Measurements from ENCODE around the gene BIRC7. TPM values are rescaled to one million over a fixed set of nuclear protein-coding genes. Genes with fewer than 3 reads are reported as not detected.

The BIRC7 gene
- total RNA-seq, 1 donor from 2014 or later = 2.9 TPM

DNA sequence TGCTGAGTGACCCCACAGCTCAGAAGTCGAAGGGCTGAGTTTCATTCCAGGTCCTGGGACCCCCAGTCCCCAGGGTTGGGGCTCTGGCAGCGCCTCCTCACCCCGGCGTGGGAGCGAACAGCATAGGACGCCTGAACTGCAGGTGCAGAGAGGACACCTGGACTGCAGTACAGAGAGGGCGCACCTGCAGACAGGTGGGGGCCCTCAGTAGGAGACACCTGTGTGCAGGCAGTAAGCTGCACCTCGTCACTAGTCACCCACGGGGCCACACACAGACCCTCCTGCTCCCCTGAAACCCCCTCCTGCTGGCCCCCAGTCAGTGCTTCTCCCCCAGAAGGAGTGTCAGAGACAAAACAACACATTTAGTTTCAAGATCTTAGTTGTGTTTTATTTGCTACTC is 27.1 kb downstream of the BIRC7 start:
- DNase-seq (ENCODE audit: low spot score) = no peak

DNA sequence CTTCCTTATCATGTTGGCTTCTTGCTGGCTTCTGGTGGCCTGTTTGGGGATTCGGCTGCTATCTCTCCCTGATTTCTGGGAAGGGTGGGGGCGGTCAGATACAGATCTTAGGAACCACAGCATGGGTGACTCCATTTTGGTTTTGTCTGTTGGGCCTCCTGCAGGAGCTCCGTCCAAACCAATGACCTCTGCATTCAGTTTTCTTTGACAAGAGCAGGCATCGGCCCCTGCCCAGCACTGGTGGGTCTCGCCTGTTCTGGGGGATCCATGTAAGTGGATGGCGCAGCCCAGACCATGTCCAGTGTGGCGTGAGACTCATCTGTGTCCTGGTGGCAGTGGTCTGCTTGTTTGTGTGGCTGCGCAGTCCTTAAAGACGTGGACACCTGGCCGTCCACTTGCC is 28.3 kb downstream of the BIRC7 start:
- no peak for DNase-seq (ENCODE audit: low spot score)

DNA sequence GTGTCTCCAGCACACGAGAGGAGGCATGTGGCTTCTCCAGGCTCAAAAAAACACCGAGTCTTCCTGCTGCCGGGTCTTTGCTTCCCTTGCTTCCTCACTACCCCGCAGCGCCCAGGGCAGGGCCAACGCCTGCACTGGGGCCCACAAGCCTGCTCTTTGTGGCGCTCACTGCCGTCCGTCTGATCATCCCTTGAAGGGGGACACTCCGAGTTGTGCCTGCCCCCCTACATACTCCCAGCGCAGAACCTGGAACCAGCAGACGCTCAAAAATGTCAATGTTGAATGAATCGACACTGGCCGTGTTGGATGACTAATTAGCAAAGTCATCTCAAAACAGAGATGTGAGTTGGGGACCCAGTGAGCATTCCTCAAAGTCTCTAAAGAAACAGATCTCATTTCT is 28.8 kb downstream of the BIRC7 start:
- DNase-seq (ENCODE audit: low spot score) = peak; percentile 55

DNA sequence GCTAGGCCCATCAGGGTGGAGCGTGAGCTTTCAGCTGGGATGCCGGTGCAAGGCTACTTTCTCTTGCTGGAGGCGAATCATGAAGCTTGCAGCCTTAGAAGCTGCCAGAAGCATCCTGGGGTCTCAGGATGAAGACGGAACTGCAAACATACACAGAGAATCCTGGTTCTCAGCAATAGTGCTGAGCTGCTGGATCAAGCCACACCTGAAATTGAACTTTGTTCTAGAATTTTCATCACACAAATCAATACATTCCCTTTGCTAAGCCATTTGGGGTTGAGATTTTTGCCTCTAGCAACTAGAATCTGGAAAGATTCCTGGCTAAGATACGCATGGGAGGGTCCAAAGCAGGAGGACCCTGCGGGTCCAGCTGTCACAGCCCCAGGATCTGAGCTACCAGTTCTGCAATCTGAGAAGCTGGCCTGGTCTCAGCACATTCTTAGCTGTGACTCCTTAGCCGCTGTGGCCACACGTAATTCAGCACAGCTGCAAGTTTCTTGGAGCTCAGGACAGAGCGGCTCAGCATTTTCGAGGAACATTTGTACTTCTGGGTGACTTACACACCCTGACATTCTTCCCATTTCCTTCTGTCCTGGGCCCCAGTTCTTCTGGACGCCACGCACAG is 30.3 kb downstream of the BIRC7 start:
- DNase-seq (ENCODE audit: low spot score) = no peak

- DNase-seq (ENCODE audit: low spot score) = peak; percentile 78
These were observed 32.0 kb downstream of the BIRC7 start for GRCh38 chr20:63267691-63268090.

DNA sequence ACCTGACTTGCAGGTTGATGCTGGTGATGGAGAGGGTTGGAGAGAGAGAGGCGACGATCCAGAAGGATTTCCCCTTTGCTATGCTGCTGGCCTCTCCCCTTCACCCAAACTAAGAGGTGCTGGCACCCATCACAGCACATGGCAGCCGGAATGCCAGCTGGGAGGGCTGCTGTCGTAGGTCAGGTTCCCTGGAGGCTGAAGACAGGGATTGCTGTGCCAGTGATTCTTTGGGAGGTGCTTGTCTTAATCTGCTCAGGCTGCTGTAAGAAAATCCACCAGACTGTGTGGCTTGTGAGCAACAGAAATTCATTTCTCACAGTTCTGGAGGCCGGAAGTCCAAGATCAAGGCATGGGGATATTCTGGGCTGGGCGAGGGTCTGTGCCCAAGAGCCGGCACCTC is 32.6 kb downstream of the BIRC7 start:
- no peak for DNase-seq (ENCODE audit: low spot score)

DNA sequence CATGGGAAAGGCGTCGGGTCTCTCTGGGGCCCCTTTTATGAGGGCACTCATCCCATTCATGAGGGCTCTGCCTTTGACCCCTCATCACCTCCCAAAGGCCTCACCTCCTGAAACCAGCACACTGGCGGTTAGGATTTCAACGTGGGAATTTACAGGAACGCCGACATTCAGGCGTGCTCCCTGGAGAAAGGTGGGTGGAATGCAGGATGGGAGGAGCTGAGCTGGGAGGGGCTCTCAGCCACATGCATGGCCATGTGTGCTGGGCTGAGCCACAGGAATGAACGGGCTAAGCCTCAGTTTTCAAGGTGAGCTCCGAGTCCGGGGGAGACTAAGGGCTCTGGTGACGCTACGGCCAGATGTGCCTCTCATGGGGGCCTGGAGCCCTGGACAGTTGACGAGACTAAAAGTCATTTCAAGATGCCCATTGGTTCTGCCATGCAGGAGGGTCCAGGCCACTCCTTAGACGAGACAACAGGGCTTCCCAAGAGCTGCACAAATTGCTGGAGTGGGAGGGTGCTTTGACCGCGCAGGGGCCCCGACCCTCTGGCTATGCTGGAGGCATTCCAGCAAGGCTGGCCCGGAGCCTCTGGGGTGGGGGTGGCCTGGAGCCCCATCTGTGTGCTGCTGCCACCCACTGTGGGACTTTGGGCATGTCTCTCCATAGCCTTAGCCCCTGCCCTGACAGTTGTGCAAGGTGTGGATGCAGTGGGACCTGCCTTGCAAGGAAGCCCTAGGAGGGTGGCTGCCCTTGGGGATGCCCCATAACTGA is 33.1 kb downstream of the BIRC7 start:
- DNase-seq (ENCODE audit: low spot score) = no peak

- no peak for DNase-seq (ENCODE audit: low spot score)
These were observed 34.0 kb downstream of the BIRC7 start for GRCh38 chr20:63269724-63270123.

DNA sequence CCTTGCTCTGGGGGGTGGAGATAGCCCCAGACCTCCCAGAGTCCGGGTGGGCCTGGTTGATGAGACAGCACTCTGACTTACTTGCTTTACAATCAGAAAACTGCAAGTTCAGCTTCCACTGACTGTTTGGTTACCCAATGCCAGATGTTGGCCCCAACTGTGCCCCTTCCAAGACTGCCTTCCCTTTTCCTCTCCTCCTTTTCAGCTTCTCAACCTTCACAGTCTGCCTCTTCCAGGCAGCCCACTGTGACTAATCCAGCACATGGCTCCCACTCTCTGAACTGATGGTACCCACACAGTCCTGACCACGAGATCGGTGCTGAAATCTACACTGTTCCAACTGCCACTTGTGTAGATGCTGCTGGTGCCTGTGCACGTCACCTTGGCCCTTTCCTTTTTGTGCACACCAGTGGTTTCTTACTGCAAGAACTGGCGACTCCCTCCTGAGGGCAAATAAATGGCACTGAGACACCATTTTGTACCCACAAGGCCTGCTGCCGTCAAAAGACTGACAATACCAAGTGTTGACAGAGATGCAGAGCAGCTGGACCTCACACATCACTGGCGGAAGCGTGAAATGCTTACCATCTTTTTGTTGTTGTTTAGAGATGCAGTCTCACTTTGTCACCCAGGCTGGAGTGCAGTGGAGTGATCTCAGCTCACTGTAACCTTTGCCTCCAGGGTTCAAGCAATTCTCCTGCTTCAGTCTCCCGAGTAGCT is 35.1 kb downstream of the BIRC7 start:
- DNase-seq (ENCODE audit: low spot score) = peak; percentile 27

DNA sequence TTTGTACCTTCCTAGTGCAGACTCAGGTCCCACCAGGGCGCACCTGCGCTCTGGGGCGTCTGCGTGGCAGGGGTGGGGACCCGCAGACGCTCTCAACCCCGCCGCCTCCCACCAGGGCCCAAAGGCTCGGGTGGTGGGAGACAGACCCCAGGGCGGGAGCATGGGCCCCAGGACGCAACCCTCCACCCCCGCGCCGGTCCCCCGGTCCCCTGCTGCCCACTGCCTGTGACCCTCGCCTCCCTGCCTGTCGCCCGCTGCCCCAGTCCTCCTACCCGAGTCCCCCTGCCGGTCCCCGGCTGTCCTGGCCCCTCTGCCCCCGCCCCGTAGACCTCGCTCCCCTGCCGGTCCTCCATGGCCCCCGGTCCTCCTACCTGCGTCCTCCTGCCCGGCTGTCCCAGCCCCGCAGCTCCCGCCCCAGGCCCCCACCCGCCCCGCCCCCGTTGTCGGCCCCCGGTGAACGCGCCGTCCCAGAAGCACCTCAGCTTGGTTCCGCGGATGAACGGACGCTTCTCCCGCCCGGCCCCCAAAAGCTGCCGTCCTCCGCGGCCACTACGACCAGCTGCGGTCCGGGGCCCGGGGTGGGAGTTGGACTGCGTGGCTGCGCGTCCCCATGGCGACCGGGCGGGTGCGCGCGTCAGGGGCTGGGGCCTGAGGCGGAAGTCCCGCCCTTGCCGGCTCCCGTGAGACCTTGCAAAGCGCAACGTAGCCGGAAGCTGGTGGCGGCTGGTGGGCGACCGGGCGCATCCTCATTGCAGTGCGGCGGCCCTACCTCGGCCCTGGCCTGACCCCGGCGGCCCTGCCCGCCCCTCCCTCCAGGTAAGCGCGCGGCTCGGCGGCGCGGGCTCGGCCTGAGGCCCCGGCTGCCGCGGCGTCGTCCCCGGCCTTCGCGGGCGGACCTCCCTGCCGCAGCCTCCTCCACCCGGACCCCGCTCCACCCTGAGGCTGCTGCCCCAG is 36.7 kb downstream of the BIRC7 start, which contains the start of gene ARFGAP1:
ARFGAP1 (plus strand) TSS at position 709 of the 954 bp plus-strand sequence. CDS start 2,768 bp downstream, outside the sequence.
- DNase-seq (ENCODE audit: low spot score) = peak; percentile 94

DNA sequence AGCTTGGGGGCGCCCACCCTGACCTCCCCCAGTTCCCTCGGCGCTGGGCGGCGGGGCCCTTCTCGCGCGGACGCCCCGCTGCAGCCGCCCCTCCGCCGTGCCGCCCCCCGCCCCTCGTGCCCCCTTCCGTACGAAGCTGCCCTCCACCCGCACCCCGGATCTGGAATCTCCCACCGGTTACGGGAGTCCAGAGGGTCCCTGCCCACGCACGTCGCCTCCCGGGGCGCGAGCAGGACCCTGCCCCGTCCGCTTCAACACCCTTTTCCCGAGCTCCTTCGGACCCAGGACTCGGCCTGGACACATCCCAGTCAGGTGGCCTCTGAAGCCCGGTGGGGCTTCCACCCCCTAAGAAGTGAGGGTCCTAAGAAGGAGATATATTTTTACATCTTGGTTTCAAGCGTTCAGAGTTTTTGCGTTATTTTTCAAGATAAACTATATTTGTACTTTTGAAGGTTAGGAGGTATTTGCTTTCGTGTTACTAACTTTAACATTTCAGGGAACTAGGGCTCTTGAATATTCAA is 37.4 kb downstream of the BIRC7 start:
- no peak for DNase-seq (ENCODE audit: low spot score)

DNA sequence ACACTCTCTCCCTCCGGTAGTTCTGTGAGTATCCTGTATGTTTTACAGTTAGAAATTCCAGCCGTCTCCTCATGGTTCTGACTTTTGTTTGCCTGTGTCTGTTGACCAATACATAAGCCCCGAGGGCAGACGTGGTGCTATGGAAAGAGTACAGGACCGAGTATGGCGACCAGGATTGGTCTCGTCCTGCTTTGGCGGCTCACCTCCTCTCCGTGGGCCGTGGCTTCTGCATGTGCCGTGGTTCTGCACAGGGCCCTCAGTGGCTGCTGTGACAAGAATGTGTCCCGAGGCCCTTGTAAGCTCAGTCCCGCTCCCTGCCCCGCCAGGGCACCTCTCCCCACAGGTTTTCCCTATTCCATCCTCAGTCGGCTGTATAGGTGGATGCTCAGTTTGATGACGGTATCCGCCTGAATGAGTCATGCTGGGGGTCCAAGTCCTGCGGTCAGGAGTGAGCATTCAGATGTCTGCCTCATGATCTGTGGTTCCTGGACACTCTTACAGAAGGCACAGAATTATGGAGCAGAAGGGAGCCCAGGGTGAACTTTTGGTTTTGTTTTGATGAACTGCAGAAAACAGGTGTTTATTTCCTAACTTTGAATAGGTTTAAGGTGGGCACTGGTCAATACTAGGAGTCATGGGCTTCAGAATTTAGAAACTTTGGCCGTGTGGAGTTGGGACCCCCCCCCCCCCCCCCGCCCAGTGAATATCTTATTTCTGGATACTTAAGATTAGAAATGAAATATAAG is 38.1 kb downstream of the BIRC7 start:
- DNase-seq (ENCODE audit: low spot score) = no peak

DNA sequence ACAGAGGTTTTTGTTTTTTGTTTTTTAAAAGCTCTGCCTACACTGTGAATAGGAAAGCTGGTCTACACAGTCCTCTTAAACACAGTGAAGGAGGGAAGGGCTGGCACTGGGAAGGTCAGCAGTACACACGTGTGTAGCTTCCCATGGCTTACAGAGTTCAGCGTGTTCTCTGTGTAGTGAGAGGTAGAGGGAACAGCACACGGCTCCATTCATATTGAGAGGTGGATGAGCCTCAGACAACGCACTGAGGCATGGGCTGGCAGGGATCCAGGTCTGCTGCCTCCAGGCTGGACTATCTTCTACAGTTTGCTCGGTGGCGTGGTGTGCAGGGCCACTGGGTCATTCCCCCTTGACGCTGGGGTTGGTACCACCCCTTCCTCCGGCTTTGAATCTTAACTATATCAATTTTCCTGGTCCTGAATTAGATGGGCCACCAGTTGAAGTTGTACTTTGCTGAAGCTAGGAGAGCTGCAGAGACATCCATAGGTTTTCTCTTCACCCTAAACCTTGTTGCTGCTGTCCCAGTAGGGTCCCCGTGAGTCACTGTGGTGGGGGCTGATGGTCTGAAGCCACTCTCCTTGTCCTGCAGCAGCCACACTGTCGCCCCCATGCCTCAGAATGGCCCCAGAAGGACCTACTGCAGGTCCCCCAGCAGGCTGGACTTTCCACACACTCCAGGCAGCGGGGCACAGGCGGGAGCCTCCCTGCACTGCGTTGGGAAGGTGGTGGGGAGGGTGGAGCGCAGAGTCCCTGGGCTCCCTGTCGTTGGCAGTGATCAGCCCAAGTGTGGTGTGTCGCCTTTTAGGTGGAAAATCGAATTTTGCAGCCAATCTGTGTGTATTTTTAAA is 38.9 kb downstream of the BIRC7 start:
- no peak for DNase-seq (ENCODE audit: low spot score)

GRCh38 chr20:63275825-63276224 is 40.1 kb downstream of the BIRC7 start:
- DNase-seq (ENCODE audit: low spot score) = no peak

- DNase-seq (ENCODE audit: low spot score) = no peak
These were observed 41.3 kb downstream of the BIRC7 start for GRCh38 chr20:63276956-63277355.

GRCh38 chr20:63277466-63278272 is 42.0 kb downstream of the BIRC7 start:
- DNase-seq (ENCODE audit: low spot score) = no peak

GRCh38 chr20:63278661-63279060 is 43.0 kb downstream of the BIRC7 start:
- no peak for DNase-seq (ENCODE audit: low spot score)

- DNase-seq (ENCODE audit: low spot score) = no peak
These were observed 44.2 kb downstream of the BIRC7 start for GRCh38 chr20:63279931-63280330.

DNA sequence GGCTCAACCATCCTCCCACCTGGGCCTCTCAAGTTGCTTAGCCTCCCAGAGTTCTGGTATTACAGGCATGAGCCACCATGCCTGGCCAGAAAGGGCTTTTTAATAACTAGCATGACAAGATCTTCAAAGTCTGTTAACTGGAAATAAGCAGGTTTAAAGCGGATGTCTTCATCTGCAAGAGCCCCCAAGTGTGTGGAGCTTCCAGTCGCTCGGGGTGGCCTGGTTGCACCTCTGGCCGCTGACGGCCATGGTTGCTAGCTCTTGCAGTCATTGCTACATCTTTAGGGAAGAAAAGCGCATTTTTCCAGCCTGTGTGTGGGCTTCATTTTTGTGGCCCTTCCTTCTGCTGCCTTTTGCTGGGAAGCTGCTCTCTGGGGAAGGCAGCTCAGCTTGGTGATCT is 44.7 kb downstream of the BIRC7 start:
- no peak for DNase-seq (ENCODE audit: low spot score)
